SK-N-SH (cell line): ENCODE data around the gene CSF3. TPM values are rescaled to one million over a fixed set of nuclear protein-coding genes. Genes with fewer than 3 reads are reported as not detected.

Source experiments
- CTCF ChIA-PET: fragments of 300-600, 350-600 bp; formaldehyde crosslinking; extraction: SDS; loops from one replicate; lab custom pipeline; 2021; lab: Yijun Ruan, JAX
- POLR2A ChIA-PET: fragments of 350-600 bp; sonication (Branson Sonifier 250); formaldehyde crosslinking; extraction: SDS; loops from one replicate; lab custom pipeline; 2020; ENCODE audit warnings: antibody characterized with exemption, inconsistent platforms; lab: Yijun Ruan, JAX
- DNase-seq: peaks from one replicate; pipeline ENCODE4 v3.0.0; 2012
- H2AFZ ChIP-seq: fragments of 200-600 bp; sonication (generic); 2 replicates; pipeline ENCODE4 v1.8.1; 2016; ENCODE audit warnings: antibody characterized with exemption, mild to moderate bottlenecking, low read depth
- H3F3A ChIP-seq: fragments of 200-600 bp; sonication (generic); replicated peaks from 2 replicates; pipeline ENCODE3; 2016; ENCODE audit warnings: antibody characterized with exemption, mild to moderate bottlenecking; ENCODE audit not compliant: insufficient read depth
- H3K27ac ChIP-seq, 2 experiments: fragments of 200-500 bp in 1 of 2; fragments of 200-600 bp in 1 of 2; sonication (Bioruptor generic) in 1 of 2; sonication (generic), shearing (Covaris generic) in 1 of 2; 2 replicates each; pipeline versions ENCODE4 v1.5.1 to v1.6.1; 2014 to 2016; ENCODE audit warnings: low read depth in 2 of 2, inconsistent platforms in 1 of 2, low read length in 1 of 2, mild to moderate bottlenecking in 1 of 2, mixed read lengths in 1 of 2
- H3K27me3 ChIP-seq: fragments of 200-600 bp; sonication (generic), shearing (Covaris generic); 2 replicates; pipeline ENCODE4 v1.6.1; 2016; ENCODE audit warnings: mixed run types; ENCODE audit not compliant: insufficient read depth
- H3K36me3 ChIP-seq, 2 experiments: fragments of 200-500 bp in 1 of 2; fragments of 200-600 bp in 1 of 2; sonication (Bioruptor generic) in 1 of 2; sonication (generic) in 1 of 2; replicated peaks in 1 of 2; 2 replicates each; pipeline versions ENCODE3 to v1.5.1; 2014 to 2016; ENCODE audit warnings: low read length in 1 of 2, mild to moderate bottlenecking in 1 of 2; ENCODE audit not compliant: insufficient read depth in 2 of 2, control insufficient read depth in 1 of 2
- H3K4me1 ChIP-seq, 2 experiments: fragments of 200-500 bp in 1 of 2; fragments of 200-600 bp in 1 of 2; sonication (Bioruptor generic) in 1 of 2; sonication (generic), shearing (Covaris generic) in 1 of 2; 2 replicates each; pipeline versions ENCODE4 v1.5.1 to v1.6.1; 2014 to 2016; ENCODE audit warnings: low read depth in 1 of 2, low read length in 1 of 2, mixed run types in 1 of 2; ENCODE audit not compliant: insufficient read depth in 2 of 2, control insufficient read depth in 1 of 2
- H3K4me2 ChIP-seq: fragments of 200-600 bp; sonication (generic), shearing (Covaris generic); 2 replicates; pipeline ENCODE4 v1.6.1; 2017; ENCODE audit warnings: mixed run types
- H3K4me3 ChIP-seq, 2 experiments: fragments of 200-500 bp in 1 of 2; fragments of 200-600 bp in 1 of 2; sonication (Bioruptor generic) in 1 of 2; sonication (generic), shearing (Covaris generic) in 1 of 2; 2 replicates each; pipeline versions ENCODE4 v1.5.1 to v1.8.1; 2014 to 2016; ENCODE audit warnings: low read depth in 2 of 2, inconsistent platforms in 1 of 2, low read length in 1 of 2, mild to moderate bottlenecking in 1 of 2, mixed read lengths in 1 of 2, moderate library complexity in 1 of 2
- H3K79me2 ChIP-seq: fragments of 200-600 bp; sonication (generic); 2 replicates; pipeline ENCODE4 v1.8.1; 2017; ENCODE audit warnings: mild to moderate bottlenecking; ENCODE audit not compliant: insufficient read depth
- H3K9ac ChIP-seq: fragments of 200-600 bp; sonication (generic); 2 replicates; pipeline ENCODE4 v1.6.1; 2017; ENCODE audit warnings: mixed run types
- H3K9me2 ChIP-seq: fragments of 200-600 bp; sonication (generic); 2 replicates; pipeline ENCODE4 v1.6.1; 2017; ENCODE audit warnings: mixed run types
- H3K9me3 ChIP-seq: fragments of 200-600 bp; sonication (generic); 2 replicates; pipeline ENCODE4 v1.6.1; 2017; ENCODE audit warnings: mixed run types, mild to moderate bottlenecking, moderate library complexity
- H4K20me1 ChIP-seq: fragments of 200-600 bp; sonication (generic); 2 replicates; pipeline ENCODE4 v1.6.1; 2017; ENCODE audit warnings: mild to moderate bottlenecking, mixed run types; ENCODE audit not compliant: insufficient read depth
- CHD2 ChIP-seq: fragments of 150-350 bp; IDR thresholded peaks from 2 replicates; pipeline ENCODE4 v1.6.1; 2018; ENCODE audit warnings: low read length; ENCODE audit not compliant: partially characterized antibody
- ELF1 ChIP-seq: IDR thresholded peaks from 2 replicates; pipeline ENCODE4 v1.4.0; 2012
- EP300 ChIP-seq, 2 experiments: IDR thresholded peaks; 2 replicates each; pipeline versions ENCODE4 v1.4.0 to v1.6.1; 2012; ENCODE audit warnings: borderline replicate concordance in 1 of 2, low read depth in 1 of 2, low read length in 1 of 2
- EZH2phosphoT487 ChIP-seq: fragments of 200-600 bp; sonication (generic); IDR thresholded peaks from 2 replicates; pipeline ENCODE4 v1.6.1; 2017; ENCODE audit warnings: low read depth, mixed run types, mild to moderate bottlenecking, antibody characterized with exemption, moderate library complexity, borderline replicate concordance
- GABPA ChIP-seq: IDR thresholded peaks from 2 replicates; pipeline ENCODE4 v1.4.0; 2012; ENCODE audit warnings: low read depth, mild to moderate bottlenecking
- GATA2 ChIP-seq: sonication (generic); formaldehyde crosslinking; IDR thresholded peaks from 2 replicates; pipeline ENCODE4 v1.5.0; 2020; ENCODE audit warnings: mild to moderate bottlenecking, missing genetic modification reagents
- IRF3 ChIP-seq: fragments of 150-350 bp; IDR thresholded peaks from 2 replicates; pipeline ENCODE4 v1.6.1; 2016; ENCODE audit warnings: mild to moderate bottlenecking, low read depth, low read length
- JUND ChIP-seq: IDR thresholded peaks from 2 replicates; pipeline ENCODE4 v1.4.0; 2012
- MXI1 ChIP-seq: IDR thresholded peaks from 2 replicates; pipeline ENCODE4 v1.6.1; 2012; ENCODE audit warnings: mild to moderate bottlenecking, low read depth, low read length, improper control_type of control experiment
- NFIC ChIP-seq: IDR thresholded peaks from 2 replicates; pipeline ENCODE4 v1.4.0; 2012; ENCODE audit warnings: borderline replicate concordance
- PBX3 ChIP-seq: IDR thresholded peaks from 2 replicates; pipeline ENCODE4; 2012
- RAD21 ChIP-seq: IDR thresholded peaks from 2 replicates; pipeline ENCODE4 v1.6.1; 2012; ENCODE audit warnings: mild to moderate bottlenecking, low read length
- RFX5 ChIP-seq: IDR thresholded peaks from 2 replicates; pipeline ENCODE4 v1.6.1; 2012; ENCODE audit warnings: mild to moderate bottlenecking, improper control_type of control experiment, low read length
- SIN3A ChIP-seq: IDR thresholded peaks from 2 replicates; pipeline ENCODE4 v1.6.1; 2012; ENCODE audit warnings: low read depth, mild to moderate bottlenecking, low read length, moderate library complexity, borderline replicate concordance
- SMC3 ChIP-seq: IDR thresholded peaks from 2 replicates; pipeline ENCODE4 v1.6.1; 2012; ENCODE audit warnings: low read depth, low read length, improper control_type of control experiment
- TEAD4 ChIP-seq: IDR thresholded peaks from 2 replicates; pipeline ENCODE4 v1.4.0; 2012; ENCODE audit warnings: mild to moderate bottlenecking, borderline replicate concordance; ENCODE audit not compliant: insufficient read depth
- USF1 ChIP-seq: IDR thresholded peaks from 2 replicates; pipeline ENCODE4 v1.4.0; 2012; ENCODE audit warnings: low read depth, borderline replicate concordance
- YY1 ChIP-seq: IDR thresholded peaks from 2 replicates; pipeline ENCODE4 v1.4.0; 2012; ENCODE audit warnings: low read depth, mild to moderate bottlenecking
- WGBS: methylation state at CpG from one replicate; pipeline ENCODE4 v1.1.6; 2017; ENCODE audit warnings: low lambda C conversion rate; 5-methylcytosine and 5-hydroxymethylcytosine counted together
- polyA plus RNA-seq, 3 experiments: library from polyadenylated mRNA; depleted of rRNA; stranded (reverse); fragments of >200 nt; gene quantifications; 2 replicates each; pipeline ENCODE4 v1.2.3, GENCODE V29; 2012
- TF ChIP-seq, protein P1 (sequence below): fragments of 150-350 bp; IDR thresholded peaks from 2 replicates; pipeline ENCODE4 v1.6.1; 2017; ENCODE audit warnings: antibody characterized with exemption, low read length, low read depth, borderline replicate concordance
- TF ChIP-seq, protein P2 (sequence below): IDR thresholded peaks from 2 replicates; pipeline ENCODE4 v1.4.0; 2012; ENCODE audit warnings: low read depth

The CSF3 gene
- polyA plus RNA-seq, 1 of the 3 experiments (the other 2 are of a cell fraction): not detected

GRCh38 chr17:40058865-40059264 is 43.6 kb downstream of the CSF3 start:
- POLR2A ChIA-PET: no interaction called here
- Histone ChIP-seq H2AFZ (no peak overlapping the region), H4K20me1 (no peaks in the 10 kb centered on the region), H3K9me2 (no peaks in the 10 kb centered on the region), H3K27me3 (no peaks in the 10 kb centered on the region), H3K9ac (no peak overlapping the region), H3F3A (peaks cover 4% of the 10 kb centered on the region), H3K36me3 (no peaks in the 10 kb centered on the region), H3K9me3 (no peaks in the 10 kb centered on the region), H3K4me2 (no peak overlapping the region), H3K4me3 (no peak overlapping the region), H3K27ac (no peak overlapping the region), H3K4me1 (peaks cover 0 to 11% of the 10 kb centered on the region in 2 experiments; a peak in 1 of 4 replicates), H3K79me2 (peaks cover 9% of the 10 kb centered on the region; the same call in 1 of the 2 replicates)
- TF ChIP-seq CHD2 (no peak), PBX3 (no peak), SMC3 (no peak), GABPA (no peak), TEAD4 (no peak), NFIC (no peak), GATA2 (CRISPR knock-in tag) (no peak), EP300 (IDR thresholded peaks at IDR 0.05; ENCODE audit: borderline replicate concordance in 1 of 2, low read depth in 1 of 2, low read length in 1 of 2) (no peak), USF1 (no peak), ELF1 (no peak), YY1 (no peak), JUND (no peak), RAD21 (no peak), EZH2phosphoT487 (no peak), RFX5 (no peak), MXI1 (no peak), SIN3A (no peak), IRF3 (no peak)
- TF ChIP-seq, protein P1, sequence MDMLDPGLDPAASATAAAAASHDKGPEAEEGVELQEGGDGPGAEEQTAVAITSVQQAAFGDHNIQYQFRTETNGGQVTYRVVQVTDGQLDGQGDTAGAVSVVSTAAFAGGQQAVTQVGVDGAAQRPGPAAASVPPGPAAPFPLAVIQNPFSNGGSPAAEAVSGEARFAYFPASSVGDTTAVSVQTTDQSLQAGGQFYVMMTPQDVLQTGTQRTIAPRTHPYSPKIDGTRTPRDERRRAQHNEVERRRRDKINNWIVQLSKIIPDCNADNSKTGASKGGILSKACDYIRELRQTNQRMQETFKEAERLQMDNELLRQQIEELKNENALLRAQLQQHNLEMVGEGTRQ: no peak
- TF ChIP-seq, protein P2, sequence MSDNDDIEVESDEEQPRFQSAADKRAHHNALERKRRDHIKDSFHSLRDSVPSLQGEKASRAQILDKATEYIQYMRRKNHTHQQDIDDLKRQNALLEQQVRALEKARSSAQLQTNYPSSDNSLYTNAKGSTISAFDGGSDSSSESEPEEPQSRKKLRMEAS: no peak
- no peak for DNase-seq
- CTCF ChIA-PET: interaction anchor here (0.8 to 12.8 kb wide), 8 partner anchors 17 to 109 kb away, joined by 3 to 100 read pairs (median 8); no protein-coding TSS in a partner anchor
- WGBS: 100% methylated on average over 1 of the region's 1 CpG
